Fibroblast of skin of scalp (primary cell): ENCODE results near the gene PRKN.
A peak's percentile ranks its signal among the peaks of the same experiment; 100 is the strongest.

Experiments used
- DNase-seq: peaks from one replicate; pipeline ENCODE4 v3.0.0-alpha.2; 2013

PRKN gene

DNA sequence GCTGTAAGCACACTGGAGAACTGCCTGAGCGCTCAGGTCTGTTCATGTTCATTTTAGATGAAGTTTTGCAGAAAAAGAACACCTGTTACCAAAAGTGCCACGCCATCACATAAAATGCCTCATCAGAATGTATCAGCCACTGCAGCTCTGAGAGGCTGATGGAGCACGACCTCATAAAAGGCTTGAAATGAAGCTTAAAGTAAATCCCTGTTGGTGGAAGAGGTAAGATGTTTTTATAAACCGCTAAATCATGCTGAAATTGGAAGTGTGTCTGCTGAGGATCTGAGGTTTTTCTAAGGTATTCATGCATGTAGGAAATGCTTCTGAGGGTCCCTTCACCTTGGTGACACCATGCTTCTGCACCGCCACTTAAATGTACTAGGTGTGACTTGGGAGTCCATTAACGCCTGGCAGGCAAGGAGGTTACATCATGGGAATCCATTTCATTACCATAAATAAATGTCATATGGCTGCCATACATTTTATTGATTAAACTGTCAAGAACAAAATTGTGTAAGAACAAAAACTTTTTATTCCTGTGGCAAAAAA, 1090.6 kb downstream of the PRKN start:
- DNase-seq: no peak

DNA sequence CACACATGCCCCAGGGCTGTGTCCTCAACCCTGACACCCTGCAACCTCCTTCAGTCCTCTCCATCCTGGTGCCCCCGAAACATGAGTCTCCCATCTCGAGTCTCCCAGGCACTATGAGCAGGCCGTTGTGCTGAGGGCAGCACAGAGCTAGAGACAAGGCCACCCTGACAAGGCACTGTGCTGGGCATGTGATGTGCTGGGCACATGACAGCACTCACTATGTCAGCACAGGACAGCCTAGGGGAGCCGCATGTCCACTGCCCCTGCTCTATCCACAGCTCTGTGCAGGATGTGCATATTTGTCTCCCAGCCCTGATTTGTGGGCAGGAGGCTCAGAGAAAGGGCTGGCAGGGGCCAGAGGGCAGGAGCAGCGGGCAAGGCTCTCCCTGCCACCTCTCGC, 1091.6 kb downstream of the PRKN start:
- DNase-seq: no peak

- DNase-seq: no peak
Observed at GRCh38 chr6:161634916-161635315, 1092.7 kb downstream of the PRKN start.

GRCh38 chr6:161631676-161632194, 1095.8 kb downstream of the PRKN start:
- DNase-seq: peak; percentile 99

DNA sequence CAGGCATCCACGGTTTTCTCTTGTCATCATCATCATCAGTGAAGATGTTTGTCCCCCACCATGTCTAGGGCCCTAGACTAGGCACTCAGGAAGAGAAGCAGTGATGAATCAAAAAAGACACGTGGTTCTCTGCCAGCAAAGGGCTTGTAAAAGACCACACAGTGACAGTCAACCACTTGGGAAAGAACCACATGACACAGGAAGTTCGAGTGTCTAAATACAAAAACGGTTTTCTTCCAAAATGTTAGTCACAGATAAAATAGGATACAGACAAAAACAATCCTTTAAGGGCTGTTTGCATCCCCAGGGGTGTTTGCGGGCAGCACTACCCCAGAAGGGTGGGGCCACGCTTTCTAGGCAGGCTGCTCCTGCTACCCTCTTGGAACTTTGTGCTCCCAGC, 1096.9 kb downstream of the PRKN start:
- peak; percentile 90 for DNase-seq

GRCh38 chr6:161626132-161626676, 1101.4 kb downstream of the PRKN start:
- DNase-seq: no peak

DNA sequence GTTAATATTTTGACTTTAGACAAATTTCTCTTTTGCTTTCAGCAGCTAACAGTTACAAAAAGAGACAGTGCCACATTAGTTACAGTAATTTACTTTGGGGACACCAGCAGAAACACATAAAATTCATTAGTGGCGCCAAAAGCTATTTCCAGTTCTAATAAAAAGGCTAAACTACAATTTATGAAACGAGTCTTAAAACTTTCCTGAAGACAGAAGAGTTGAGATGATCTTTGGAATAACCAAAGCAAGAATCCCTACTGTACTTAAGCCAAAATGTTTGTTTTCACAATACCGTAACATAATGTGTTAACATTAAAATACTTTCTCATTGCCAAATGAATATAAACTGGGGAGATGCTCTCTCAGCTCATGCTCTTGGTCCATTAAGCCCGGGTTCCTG, 1103.5 kb downstream of the PRKN start:
- DNase-seq: no peak

- DNase-seq: no peak
Observed at GRCh38 chr6:161622779-161623178, 1104.8 kb downstream of the PRKN start.

- DNase-seq: peak; percentile 82
Observed at GRCh38 chr6:161618831-161619454, 1108.6 kb downstream of the PRKN start.

DNA sequence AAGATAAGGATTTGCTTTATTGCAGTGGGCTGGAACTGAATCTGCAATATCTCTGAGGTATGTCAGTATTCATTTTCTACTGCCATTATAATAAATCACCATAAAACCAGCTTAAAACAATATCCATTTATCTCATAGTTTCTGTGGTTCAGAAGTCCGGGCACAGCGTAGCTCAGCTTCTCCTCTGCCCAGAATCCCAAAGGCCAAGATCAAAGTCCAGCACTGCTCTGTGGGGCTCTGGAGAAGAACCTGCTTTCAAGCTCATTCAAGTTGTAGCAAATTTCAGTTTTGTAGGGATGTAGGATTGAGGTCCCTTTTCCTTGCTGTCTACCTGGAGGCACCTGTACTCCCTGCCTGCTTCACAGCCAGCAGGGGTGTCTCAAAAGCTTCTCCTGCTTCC, 1113.9 kb downstream of the PRKN start:
- DNase-seq: no peak

GRCh38 chr6:161608771-161609170, 1118.8 kb downstream of the PRKN start:
- no peak for DNase-seq

- DNase-seq: no peak
Observed at GRCh38 chr6:161607696-161608297, 1119.8 kb downstream of the PRKN start.

GRCh38 chr6:161602359-161602758, 1125.2 kb downstream of the PRKN start:
- no peak for DNase-seq

GRCh38 chr6:161598896-161599295, 1128.7 kb downstream of the PRKN start:
- no peak for DNase-seq

GRCh38 chr6:161596807-161597520, 1130.6 kb downstream of the PRKN start:
- DNase-seq: no peak

DNA sequence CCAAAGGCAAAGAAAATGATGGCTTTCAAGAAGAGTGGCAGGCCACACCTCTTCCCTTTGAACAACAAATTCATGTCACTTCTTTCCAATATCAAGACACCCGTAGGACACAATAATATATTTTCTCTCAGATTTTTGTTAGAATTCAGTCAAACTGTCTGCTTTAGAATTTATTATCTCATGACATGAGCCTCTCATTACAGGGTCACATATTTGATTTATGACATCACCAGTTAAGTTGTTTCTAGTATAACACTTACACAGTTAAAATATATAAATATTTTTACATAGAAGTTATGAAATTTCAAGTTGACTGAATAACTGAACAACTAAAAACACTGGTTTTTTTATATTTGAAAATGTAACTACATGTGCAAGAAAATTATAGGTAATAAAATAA, 1133.2 kb downstream of the PRKN start:
- no peak for DNase-seq

DNA sequence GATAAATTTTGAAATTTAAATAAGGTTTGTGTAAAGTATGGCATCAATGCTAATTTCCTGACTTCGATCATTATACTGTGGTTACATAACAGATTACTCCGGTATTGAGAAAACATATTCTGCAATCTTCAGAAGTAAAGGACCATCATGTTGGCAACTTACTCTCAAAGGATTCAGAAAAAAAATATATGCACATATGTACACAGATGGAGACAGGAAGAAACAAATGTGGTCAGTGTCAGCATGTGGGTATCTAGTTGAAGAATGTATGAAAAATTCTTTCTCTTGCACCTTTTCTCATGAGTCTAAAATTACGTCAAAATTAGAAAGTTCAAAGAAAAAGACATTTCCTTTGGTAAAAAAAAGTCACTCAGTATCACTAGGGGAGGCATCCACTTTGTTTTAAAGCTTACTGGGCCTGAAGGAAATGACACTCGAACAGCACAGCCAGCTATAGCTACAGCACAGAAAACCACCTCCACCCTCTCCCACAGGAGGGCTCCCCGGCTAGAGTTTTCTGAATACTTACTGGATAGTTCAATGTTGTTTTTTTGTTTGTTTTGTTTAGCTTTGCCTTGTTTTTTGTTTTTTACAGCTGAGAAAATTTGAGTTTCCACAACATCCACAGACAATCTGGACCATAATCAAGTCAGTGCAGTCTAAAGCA, 1136.5 kb downstream of the PRKN start:
- no peak for DNase-seq

- DNase-seq: no peak
Observed at GRCh38 chr6:161586887-161587286, 1140.7 kb downstream of the PRKN start.

- DNase-seq: no peak
Observed at GRCh38 chr6:161584621-161585340, 1142.8 kb downstream of the PRKN start.

DNA sequence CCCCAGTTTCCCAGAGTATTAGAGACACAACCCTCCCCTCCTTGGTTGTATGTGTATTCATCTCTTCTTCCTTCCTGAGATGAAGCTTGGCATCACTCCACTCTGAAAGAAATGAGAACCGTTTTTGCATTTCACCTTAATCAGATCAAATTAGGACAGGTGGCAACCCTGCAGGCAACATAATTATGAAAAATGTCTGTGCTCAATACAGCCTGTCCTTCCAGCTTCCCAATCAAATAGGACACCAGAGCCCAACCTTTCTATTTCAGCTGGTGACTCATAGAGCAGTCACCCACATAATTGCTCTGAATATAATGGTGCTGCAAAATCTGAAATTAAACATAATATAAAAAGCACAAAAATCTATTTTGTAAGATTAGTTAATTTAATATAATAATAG, 1143.5 kb downstream of the PRKN start:
- DNase-seq: peak; percentile 6

DNA sequence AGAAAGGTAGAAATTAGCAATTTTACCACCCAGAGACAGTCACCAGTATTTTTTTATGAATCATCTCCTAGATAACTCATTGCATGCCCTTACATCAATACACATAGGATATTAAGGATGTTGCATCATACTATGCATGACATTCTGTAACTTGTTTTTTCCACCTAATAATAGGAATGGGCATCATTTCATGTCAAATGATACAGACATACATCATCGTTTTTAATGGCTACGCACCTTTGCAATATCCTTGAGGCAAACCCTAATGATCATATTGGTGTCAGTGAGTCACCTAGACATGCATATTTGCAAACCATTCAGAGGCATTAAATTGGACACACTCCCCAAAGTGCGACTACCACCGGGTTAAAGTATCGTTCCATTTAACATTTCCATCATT, 1144.0 kb downstream of the PRKN start:
- DNase-seq: peak; percentile 27

GRCh38 chr6:161578478-161578877, 1149.1 kb downstream of the PRKN start:
- no peak for DNase-seq
